Measurements from ENCODE around the gene CABP2.
"Not testable (repeated sequence)": the region's sequence is repeated elsewhere in the genome, so short reads cannot be mapped to it uniquely, and the experiment has no call there.

The CABP2 gene

DNA sequence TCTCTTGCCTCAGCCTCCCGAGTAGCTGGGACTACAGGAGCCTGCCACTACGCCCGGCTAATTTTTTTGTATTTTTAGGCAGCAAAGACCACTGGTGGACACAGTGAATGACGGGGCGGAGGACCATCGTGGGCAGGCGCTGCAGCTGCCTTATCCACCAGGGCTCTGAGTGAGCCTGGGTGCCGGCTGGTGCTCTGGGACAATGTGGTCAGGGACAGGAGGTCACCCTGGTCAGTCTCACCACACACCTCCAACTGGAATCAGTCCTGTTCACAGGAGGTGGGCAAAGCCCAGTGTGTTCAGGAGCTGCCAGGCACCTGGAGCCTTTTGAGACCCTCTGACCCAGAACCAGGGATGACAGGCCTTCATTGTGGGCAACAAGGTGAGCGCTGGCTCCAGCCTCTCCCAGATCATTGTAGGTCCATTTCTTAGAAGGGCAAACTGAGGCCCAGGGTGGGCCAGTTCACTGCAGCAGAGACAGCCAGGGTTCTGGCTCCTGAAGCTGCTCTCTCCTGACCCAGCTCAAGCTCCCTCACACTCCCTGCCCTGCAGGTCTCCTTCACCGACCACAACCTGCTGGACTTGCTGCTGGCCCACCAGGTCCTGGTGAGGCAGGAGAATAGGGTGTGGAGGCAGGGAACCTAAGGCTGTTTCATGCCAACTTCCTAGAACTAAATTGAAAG is 15.7 kb upstream of the CABP2 start:
- DNase-seq: no peak

DNA sequence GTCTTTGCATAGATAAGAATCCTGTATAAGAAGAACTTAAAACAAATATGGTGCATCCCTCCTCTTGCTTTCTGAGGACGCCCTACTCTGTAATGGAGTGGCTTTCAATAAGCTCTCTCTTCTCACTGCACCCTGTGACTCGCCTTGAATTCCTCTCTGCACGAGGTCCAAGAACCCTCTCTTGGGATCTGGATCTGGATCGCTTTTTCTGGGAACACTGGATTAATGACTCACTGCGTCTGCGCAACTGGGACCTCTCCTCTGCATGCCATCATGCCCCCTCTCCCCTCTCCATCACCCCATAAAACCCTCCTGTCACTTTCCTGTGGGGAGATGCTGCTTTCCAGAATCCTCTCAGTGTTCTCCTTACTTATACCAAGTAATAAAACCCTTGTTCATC is 15.1 kb upstream of the CABP2 start:
- no peak for DNase-seq

DNA sequence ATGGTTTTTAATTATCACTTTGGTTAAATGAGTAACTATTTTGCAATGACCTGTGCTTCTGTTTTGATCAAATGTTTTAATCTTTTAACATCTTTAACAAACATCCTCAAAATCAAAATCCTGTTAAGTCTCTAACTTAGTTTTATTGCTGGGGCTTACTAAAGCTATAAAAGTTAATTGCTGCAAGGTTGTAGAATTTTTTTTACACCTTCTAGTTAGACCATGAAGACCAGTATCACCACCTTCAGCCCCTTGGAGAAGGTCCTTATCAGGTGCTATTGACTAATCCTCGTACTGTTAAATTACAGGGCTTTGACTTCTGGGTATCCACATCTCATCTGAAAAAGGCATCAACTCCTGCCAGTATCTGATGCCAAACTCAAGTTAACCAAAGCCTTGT is 12.3 kb upstream of the CABP2 start:
- no peak for DNase-seq

DNA sequence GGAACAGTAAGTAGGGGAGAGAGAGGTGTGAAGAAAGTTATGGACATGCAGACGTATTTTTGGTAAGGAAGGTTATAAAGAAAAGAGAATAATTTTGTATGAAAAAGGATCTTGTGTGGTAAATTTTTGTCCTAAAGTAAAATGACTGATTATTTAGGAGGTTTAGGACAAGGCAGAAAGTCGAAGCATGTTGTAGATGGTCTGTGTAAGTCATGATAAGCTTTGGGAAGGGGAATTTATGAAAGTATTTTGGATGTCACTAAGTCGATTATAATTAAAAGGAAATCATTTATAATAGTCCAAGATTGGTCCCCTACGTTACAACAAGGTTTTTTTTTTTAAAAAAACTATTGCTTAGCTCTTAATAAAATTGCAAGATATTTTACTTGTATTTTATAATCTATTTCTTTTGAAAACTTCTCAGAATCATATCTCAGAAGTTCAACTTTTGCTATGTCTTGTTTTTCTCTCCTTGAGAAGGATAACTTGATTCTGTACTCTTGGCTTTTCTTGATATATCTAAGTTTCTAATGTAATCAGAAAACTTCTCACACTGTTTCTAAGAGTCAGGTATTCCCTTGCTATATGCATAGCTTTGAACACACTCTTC is 10.9 kb upstream of the CABP2 start:
- no peak for DNase-seq

DNA sequence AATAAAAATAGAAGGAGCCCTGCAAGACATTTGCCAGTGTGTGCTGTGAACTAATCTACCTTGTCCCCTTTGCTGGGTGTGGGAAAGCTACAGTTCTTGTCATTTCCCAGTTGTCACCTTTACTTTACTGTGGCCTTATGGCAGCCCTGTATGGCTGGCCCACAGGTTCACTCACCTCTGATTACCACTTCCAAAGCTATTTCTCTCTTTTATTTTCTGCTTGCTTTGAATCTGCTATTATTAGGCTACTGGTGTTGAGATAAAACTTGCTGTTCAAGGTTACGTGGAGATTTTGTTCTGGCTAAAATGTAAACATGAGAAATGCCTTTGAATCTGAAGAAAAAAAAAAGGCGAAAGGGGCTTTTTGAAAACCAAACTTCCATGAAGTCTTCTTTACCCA is 9.6 kb upstream of the CABP2 start:
- no peak for DNase-seq

DNA sequence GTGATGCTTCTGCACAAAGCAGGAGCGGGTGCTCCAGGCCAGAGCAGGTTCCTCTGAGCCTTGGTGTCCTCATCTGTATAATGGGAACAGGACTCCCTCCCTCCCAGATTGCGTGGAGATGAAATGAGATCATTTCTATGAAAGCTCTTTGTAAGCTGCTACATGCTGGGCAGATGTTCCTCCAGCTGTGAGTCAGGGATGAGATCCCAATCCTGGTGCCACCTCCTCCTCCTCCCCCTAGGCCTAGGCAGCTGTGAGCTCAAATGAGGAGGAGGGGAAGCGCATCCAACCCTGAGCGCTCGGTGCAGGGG is 7.0 kb upstream of the CABP2 start:
- DNase-seq: no peak

DNA sequence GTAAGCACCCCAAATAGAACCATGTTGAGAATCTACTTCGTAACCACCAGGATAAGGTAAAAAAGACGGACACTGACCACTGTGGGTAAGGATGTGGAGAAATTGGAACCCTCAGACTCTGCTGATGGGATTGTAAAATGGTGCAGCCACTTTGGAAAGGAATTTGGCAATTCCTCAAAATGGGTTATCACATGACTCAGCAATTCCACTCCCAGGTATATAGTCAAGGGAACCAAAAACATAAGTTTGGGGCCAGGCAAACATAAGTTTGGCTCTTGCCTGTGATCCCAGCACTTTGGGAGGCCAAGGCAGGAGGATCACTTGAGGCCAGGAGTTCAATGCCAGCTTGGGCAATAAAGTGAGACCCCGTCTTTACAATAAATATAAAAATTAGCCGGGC is 5.1 kb upstream of the CABP2 start:
- DNase-seq: no peak

DNA sequence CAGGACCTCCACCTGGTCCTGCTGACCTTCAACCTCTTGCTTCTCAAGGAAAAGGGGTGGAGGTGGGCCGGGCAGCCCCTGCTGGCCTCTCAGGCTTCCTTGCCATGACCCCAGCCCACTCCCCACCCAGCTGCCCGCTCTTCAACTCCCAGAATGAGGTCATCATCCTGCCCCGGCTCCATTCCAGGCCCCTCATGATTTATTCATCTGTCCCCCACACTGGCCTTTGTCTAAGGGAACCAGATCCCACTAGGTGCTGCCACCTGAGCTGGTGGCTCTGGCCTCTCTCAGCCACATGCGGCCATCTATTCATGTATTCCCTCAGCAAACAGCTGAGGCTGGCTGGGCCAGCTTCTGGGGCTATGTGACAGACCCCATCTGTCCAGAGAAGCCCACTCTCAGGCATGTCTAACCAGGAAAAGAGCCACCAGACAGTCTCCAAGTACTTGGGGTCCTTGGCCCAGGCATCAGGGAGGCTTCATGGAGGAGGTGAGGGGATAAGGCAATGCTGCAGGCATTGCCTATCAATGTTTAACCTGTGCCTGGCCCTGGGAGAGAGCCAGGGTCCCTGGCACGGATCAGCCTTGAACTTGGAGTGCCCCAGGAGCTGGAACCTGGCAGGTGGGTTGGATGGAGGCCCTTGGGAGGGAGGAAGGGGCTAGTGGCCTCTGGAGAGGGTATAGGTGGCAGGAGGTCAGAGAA is 2.2 kb upstream of the CABP2 start:
- DNase-seq: no peak

DNA sequence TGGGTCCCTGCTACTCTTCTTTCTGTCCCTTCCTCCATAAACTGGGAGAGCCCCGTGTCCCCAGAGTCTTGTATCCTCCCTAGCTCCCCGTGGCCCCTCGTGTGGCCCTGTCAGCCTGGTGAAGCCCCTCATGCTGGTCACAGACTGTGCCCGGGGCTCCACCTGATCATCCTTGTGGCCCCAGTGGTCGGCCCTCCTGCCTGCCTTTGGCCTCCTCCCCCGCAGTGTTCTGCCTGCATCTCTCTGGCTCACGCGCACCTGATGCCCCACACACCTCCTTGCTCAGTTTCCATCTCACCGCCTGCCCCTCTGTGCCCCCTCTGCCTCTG is 1.2 kb upstream of the CABP2 start:
- no peak for DNase-seq

DNA sequence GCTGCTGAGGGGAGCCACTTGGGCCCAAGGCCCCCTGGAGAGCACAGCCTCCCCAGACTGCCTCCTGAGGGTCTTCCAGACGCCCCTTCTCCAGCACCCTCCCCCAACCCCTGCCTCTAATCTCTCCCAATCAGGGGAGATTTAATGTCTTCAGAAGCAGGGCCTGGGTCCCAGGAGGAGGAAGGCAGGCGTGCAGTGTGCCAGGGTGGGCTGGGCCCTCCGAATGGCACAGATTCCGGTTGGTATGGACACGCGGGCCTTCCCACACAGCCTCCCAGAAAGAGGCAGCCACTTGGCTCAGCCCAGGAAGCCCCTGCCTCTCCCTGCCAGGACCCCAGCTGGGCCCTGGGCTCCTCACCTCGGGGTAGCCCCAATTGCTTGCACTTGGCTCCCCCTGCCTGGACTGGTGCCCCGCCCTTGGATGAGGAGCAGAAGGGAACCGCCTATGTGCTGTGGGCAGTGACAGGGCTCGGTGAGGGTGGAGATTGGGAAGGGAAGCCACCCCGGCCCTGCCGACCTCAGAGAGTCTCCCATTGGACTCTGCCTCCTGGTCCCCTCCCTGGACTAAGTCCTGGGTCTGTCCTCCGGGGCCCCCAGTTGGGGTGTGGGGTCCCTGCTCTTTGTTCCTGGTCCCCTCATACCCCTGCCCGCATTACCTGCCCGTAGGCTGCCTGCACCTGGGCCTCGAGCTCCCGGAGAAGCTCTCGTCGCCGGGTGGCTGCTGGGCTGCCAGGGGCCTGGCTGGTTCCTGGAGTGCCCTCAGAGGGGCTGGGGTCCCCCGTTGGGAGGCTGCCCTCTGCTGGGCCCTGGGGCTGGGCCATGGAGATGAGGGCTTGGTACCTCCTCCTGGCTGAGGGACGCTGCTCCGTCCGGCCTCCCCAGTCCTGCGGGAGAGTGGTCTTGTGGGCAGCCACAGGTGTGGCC is 572 bp upstream of the CABP2 start:
- DNase-seq: no peak

DNA sequence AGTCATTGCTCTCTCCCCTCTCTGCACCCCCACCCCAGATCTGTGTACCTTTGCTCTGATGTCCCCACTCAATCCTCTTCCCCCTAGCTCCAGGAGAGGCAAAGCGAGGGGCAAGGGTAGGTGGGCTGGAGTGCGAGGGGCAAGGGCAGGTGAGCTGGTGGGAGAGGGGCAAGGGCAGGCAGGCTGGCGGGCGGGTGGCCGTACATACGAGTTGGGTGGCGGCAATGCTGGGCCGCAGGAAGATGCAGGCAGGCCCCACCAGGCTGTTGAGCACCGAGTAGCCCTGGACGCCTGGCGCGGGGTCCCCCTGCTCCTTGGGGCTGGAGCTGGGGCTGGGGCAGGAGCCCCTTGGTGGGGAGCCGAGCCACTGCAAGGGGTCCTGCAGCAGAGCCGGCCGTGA is 908 bp downstream of the CABP2 start:
- DNase-seq: no peak

DNA sequence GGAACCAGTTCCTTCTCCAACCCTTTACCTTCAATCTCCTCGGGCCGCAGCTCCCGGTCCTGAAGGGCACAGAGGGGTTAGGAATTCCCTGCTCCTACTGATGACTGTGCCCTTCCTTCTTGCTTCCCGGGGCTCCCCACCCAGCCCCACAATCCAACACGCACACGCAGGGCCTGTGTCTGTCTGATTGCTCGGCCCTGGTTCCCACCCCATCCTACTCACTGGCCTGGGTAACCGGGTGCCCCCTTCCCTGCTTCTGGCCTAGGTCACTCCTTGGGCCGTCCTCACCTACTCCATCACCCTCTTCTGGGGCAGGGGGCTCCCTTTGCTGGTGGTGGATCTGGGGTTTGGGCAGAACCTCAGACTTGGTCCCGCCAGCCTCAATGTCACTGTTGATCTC is 1.3 kb downstream of the CABP2 start:
- DNase-seq: no peak

DNA sequence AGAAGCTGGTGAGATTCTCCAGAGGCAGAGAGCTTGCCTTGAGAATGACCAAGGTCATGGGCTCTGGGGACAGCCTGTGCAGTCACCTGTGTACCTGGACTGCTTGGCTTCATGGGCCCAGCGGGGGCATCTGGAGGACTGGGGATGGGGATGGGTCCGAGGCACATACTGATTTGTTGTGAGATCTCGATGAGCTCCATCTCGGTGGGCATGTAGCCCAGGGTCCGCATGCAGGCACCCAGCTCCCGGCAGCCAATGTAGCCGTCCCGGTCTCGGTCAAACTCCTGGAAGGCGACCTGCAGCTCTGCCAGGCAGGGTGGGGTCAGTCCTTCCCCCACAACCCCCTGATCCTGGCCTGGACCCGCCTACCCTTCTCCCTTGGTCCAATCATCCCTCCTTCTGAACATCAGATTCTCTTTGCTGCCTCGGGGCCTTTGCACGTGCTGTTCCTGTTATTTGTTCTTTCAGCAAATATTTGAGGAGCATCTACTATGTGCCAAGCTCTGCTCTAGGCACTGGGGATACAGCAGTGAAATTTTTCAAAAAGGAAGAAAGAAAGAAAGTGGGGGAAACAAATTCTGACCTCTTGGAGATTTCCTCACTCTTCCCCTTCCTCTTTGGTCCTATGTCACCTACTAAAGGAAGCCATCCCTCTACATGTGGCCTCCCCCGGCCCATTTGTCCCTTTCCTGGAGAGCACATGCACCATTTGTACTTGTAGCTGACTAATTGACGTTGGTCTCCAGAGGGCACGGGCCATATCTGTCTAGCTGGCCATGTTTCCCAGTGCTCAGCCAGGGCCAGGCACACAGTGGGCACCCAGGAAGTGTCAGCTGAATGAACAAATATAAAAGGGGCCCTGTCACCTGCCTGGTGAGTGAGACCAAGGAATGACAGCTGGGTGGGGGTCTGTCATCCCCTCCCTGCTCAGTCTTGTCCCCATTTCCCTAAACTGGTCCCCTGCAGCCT is 2.1 kb downstream of the CABP2 start:
- DNase-seq: no peak

DNA sequence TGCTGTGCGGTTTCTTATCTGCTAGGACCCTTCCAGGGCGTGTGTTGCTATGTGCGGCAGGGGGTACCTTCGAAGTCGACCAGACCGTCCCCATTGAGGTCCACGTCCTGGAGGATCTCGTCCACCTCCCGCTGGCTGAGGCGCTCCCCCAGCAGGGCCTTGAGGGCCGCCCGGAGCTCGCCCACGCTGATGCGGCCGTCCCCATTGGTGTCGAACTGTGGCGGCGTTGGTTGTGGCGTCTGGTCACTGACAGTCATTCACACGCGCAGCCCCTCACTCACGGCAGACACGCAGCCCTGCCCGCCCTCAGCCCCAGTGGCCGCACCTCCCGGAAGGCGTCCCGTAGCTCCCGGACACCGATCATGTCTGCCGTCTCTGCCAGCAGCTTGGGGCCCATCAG is 3.5 kb downstream of the CABP2 start:
- no peak for DNase-seq

DNA sequence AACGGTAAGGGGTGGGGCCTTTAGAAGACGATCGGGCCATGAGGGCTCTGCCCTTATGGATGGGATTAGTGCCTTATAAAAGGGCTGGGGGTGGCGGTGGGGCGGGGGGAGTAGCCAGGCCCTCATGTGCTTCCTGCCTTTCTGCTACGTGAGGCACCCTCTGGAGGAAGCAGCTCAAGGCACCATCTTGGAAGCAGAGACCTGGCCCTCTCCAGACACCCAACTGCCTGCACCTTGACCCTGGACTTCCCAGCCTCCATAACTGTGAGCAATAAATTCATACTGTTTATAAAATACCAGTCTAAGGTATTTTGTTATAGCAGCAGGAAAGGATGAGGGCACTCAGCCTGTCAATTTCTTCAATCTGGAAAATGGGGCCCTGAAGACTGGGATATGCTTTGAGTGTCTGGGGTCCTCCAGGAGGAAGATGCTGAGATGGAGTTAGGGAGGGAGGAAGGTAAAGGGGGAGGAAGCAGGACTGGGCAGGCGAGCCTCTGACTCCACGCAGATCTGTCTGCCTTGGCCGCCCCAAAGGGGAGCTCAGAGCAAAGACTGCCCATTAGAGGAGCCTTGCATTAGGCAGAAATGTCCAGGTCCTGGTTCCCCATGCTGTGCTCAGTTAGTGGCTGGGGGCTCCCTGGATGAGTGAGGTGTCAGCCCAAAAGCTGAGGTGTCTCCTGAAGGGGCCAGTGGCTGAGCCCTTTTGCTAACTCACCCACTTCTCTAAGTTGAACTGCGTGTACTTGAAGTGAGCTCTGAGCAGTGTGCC is 5.3 kb downstream of the CABP2 start:
- DNase-seq: no peak

DNA sequence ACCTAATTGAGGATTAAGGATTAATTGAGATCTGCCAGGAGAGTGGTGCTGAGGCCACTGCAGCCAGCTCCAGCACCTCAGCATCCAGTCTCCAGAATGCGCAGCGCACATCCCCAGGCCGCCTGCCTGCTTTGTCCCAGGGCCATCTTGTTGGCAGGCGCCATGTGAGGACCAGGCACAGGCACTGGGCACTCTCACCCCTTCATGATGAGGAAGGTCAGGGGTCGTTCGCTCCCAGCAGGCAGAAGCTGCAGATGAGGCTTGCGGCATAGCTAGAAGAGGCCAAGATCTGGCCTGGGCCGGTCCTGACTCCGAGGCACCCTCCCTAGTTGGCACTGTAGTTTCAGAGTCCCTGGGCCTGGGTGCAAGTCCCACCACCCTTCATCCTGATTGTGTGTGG is 6.4 kb downstream of the CABP2 start:
- no peak for DNase-seq

DNA sequence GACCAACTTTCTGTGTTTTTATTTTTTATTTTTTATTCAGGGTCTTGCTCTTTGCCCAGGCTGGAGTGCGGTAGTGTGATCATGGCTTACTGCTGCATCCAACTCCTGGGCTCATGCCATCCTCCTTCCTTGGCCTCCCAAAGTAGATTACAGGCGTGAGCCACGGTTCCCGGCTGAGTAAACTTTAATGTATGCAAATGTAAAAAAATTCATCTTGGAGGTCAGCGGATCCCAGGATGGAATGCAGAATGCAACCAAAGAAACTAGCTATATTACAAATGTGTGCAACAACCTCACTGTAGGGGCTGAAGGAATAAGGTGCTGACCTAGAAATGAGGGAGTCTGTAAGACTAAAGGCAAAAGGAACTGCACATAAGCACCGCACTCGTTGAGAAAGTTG is 9.1 kb downstream of the CABP2 start:
- DNase-seq: no peak

DNA sequence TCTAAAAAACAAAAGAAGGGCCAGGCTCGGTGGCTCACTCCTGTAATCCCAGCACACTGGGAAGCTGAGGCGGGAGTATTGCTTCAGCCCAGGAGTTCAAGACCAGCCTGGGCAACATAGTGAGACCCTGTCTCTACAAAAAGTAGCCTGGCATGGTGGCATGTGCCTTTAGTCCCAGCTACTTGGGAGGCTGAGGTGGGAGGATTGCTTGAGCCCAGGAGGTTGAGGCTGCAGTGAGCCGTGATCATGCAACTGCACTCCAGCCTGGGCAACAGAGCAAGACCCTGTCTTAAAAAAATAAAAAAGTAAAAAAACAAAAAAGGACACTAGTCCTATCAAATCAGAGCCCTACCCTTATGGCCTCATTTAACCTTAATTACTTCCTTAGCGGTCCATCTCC is 11.7 kb downstream of the CABP2 start:
- not testable (repeated sequence) for DNase-seq

DNA sequence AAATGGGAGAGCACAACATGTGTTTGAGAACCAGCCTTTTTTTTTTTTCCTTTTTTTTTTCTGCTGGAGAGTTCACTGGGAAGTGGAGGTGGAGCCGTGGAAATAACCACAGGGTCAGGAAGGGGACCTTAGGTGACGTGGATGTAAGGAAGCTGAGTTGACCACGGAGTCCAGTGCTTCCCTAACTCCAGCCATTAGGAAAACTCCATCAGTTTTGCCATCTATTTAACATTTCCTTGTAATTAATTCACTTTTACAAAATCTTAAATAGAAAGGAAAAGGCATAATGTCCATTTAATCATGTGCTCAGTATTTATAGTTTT is 13.3 kb downstream of the CABP2 start:
- DNase-seq: no peak

DNA sequence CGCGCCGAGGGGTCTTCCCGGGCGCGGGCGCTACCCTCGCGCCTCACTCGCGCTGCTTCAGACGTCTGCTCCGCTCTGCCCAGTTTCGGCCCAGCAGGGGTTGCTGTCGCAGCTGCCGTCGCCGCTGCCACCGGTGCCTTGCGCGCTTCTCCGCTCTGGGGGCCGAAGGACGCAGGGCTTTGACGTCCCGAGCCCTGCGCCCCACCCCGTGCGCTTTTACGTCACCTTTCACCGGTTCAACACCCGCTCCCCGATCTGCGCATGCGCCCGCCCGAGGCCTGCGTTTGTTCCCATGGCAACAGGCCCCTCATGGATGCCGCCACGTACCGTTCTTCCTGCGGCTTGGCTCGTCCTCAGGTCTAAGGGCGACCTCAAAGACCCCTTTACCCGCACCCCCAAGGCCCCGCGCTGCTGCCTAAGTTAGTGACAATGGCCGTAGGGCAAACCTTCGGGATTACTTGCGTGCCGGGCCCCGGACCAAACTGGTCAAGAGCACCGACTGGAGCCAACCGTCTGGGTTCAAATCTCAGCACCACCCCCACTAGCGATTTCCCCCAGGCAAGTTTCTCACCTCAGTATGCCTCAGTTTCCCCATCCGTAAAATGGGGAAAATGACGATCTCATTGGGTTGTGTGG is 14.6 kb downstream of the CABP2 start:
- DNase-seq: peak; percentile 95

DNA sequence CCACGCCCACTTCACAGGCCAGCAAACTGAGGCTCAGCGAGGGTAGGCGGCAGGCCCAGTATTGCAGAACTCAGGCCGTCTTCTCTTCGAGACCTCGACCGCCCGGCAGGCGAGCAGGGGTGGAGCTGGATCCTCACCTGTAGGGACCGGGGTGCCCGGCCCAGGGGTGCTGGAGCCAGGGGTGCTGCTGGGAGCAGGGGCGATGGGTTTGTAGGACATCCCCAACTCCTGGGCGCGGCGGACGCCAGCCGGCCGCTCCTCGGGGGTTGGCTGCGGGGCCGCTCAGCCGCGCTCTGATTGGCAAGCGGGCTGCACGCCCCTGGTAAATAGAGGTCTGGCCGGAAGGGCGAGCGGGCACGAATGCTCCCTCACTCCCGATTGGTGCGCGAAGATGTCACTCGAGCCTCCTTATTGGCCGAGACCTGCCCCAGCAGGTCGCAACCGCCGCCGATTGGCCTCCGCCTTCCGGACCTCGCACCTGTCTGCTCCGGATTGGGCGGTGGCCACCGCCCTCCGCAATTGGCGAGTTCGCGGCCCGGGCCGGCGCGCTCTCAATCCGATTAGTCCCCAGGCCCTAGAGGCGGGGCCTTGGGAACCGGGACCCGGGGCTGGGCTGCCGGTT is 15.3 kb downstream of the CABP2 start, which contains the start of gene CDK2AP2:
Gene CDK2AP2, minus strand, starts transcription at position 299 of the 622 bp plus-strand sequence. Its CDS starts 80 bp downstream, at position 219.
- peak; percentile 96 for DNase-seq
